ENCODE data around the gene ECE1.

ECE1 gene

DNA sequence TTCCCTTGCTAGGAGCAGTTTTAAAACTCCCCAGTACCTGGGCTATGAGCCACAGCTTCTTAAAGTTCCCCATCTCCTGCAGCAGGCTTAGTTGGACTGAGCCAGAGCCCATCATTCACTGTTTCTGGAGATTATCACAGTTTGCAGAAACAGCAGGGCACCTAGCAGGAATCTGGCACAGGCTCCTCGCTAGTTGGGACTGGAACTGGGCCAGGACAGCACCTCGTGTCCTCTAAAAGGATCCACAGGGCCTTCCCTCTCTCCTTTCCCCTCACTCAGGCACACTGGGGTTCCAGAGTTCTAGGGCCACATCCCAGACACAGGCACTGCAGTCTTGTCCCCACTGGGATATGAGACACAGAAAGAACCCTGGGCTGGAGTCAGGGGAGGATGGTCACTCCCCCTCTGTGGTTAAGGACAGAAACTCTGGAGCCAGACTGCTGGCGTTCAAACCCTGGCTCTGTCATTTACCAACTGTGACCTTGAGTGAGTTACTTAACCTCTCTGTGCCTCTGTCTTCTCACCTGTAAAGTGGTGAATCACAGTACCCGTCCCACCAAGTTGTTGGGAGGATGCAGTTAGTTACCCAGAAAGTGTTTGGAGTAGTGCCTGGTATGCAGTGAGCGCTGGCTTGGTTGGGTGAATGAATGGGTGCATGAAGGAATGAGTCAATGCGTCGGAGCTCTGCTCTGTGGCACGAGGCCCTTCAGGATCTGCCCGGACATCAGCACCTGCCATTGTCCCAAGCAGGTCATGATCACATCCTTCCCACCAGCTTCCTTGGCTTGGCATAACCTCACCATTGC, 18.8 kb upstream of the ECE1 start:
- TF ChIP-seq, protein P1, sequence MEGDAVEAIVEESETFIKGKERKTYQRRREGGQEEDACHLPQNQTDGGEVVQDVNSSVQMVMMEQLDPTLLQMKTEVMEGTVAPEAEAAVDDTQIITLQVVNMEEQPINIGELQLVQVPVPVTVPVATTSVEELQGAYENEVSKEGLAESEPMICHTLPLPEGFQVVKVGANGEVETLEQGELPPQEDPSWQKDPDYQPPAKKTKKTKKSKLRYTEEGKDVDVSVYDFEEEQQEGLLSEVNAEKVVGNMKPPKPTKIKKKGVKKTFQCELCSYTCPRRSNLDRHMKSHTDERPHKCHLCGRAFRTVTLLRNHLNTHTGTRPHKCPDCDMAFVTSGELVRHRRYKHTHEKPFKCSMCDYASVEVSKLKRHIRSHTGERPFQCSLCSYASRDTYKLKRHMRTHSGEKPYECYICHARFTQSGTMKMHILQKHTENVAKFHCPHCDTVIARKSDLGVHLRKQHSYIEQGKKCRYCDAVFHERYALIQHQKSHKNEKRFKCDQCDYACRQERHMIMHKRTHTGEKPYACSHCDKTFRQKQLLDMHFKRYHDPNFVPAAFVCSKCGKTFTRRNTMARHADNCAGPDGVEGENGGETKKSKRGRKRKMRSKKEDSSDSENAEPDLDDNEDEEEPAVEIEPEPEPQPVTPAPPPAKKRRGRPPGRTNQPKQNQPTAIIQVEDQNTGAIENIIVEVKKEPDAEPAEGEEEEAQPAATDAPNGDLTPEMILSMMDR (IDR thresholded peaks at IDR 0.05; ENCODE audit: borderline replicate concordance, extremely low read depth, low read length, poor library complexity, severe bottlenecking), result no peak
- no peak for TF ChIP-seq EZH2 (IDR thresholded peaks at IDR 0.05; ENCODE audit: borderline replicate concordance, low read depth, low read length, severe bottlenecking)
- H4K20me1 ChIP-seq (ENCODE audit: insufficient read depth, low read length), result peaks cover 57% of the 10 kb centered on the region
- DNase-seq, result no peak
- ATAC-seq (ENCODE audit: insufficient read depth, low read depth), result no peak
- H3K4me3 ChIP-seq (ENCODE audit: low read depth in 1 of 2, low read length in 2 of 2), result no peak overlapping the region
- H3K27me3 ChIP-seq (ENCODE audit: insufficient read depth, low read length, poor library complexity), result no peaks in the 10 kb centered on the region
- no peaks in the 10 kb centered on the region for H3K4me1 ChIP-seq (ENCODE audit: insufficient read depth, low read length)
- H3K79me2 ChIP-seq (ENCODE audit: insufficient read depth, low read length), result no peaks in the 10 kb centered on the region
- H3K36me3 ChIP-seq (ENCODE audit: insufficient read depth, low read length), result no peaks in the 10 kb centered on the region
- H3K27ac ChIP-seq (ENCODE audit: low read length), result no peak overlapping the region
- H3K9ac ChIP-seq (ENCODE audit: low read depth, low read length), result no peak overlapping the region
- H3K4me2 ChIP-seq (ENCODE audit: insufficient read depth, low read length), result no peak overlapping the region
- no peak overlapping the region for H2AFZ ChIP-seq (ENCODE audit: low read depth, low read length)
- H3K9me3 ChIP-seq (ENCODE audit: insufficient read depth, low read length, severe bottlenecking), result no peaks in the 10 kb centered on the region

DNA sequence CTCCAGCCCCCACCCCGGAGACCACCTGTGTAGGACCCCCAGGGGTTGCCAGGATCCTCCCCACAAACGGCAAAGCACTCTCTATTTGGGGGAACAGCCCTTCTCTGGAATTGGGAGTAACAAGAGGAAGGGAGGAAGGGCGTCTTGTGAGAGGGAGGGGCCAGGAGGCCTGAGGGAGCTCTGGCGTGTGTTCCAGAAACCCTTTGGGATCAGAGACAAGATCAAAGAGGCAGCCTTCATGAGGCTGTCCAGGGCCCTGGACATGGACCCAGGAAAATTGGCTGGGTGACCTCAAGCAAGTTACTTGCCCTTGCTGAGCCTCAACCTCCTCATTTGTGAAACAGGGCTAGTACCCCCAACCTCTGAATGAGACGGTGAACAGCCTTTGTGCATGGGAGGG, 18.1 kb upstream of the ECE1 start:
- TF ChIP-seq, protein P1 (IDR thresholded peaks at IDR 0.05; ENCODE audit: borderline replicate concordance, extremely low read depth, low read length, poor library complexity, severe bottlenecking), result no peak
- TF ChIP-seq EZH2 (IDR thresholded peaks at IDR 0.05; ENCODE audit: borderline replicate concordance, low read depth, low read length, severe bottlenecking), result no peak
- Histone ChIP-seq H3K9ac (ENCODE audit: low read depth, low read length) (no peak overlapping the region), H3K9me3 (ENCODE audit: insufficient read depth, low read length, severe bottlenecking) (no peaks in the 10 kb centered on the region), H3K27ac (ENCODE audit: low read length) (no peak overlapping the region), H2AFZ (ENCODE audit: low read depth, low read length) (no peak overlapping the region), H4K20me1 (ENCODE audit: insufficient read depth, low read length) (peaks cover 54% of the 10 kb centered on the region), H3K36me3 (ENCODE audit: insufficient read depth, low read length) (no peaks in the 10 kb centered on the region), H3K4me2 (ENCODE audit: insufficient read depth, low read length) (no peak overlapping the region), H3K4me3 (ENCODE audit: low read depth in 1 of 2, low read length in 2 of 2) (no peak overlapping the region), H3K79me2 (ENCODE audit: insufficient read depth, low read length) (no peaks in the 10 kb centered on the region), H3K4me1 (ENCODE audit: insufficient read depth, low read length) (no peaks in the 10 kb centered on the region), H3K27me3 (ENCODE audit: insufficient read depth, low read length, poor library complexity) (no peaks in the 10 kb centered on the region)
- DNase-seq (no peak), ATAC-seq (ENCODE audit: insufficient read depth, low read depth) (no peak)

DNA sequence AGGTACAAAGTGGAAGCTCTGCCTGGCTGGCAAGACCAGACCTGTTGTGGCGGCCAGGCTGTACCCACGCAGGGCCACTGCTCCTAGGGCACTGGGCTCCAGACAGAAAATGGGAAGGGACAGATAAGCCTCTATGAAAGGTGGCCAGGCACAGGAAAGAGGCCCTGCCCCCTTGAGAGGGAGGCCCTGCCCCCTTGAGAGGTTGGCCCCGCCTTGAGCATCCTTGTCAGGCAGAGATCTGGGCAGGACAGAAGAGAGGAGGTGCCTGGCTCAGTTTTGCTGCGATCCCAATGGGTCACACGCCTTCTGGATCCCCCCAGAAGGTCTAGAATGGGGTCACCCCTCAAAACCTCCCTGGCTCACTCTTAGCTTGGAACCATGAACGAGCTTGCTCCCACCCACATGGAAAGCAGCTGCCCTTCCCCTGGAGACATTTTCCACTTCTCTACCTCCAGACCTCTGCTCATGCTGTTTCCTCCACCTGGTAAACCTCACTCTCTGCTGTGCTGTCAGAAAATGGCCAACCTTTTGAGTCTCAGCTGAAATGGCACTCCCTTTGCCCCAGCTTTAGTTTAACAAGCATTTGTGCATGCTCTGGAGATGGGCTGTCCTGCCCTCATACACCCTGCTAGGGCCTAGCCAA, 17.5 kb upstream of the ECE1 start:
- Histone ChIP-seq H3K4me1 (ENCODE audit: insufficient read depth, low read length) (no peaks in the 10 kb centered on the region), H3K79me2 (ENCODE audit: insufficient read depth, low read length) (no peaks in the 10 kb centered on the region), H3K4me2 (ENCODE audit: insufficient read depth, low read length) (no peak overlapping the region), H4K20me1 (ENCODE audit: insufficient read depth, low read length) (peaks cover 54% of the 10 kb centered on the region), H3K27me3 (ENCODE audit: insufficient read depth, low read length, poor library complexity) (no peaks in the 10 kb centered on the region), H3K4me3 (ENCODE audit: low read depth in 1 of 2, low read length in 2 of 2) (no peak overlapping the region), H3K9ac (ENCODE audit: low read depth, low read length) (no peak overlapping the region), H3K9me3 (ENCODE audit: insufficient read depth, low read length, severe bottlenecking) (no peaks in the 10 kb centered on the region), H3K36me3 (ENCODE audit: insufficient read depth, low read length) (no peaks in the 10 kb centered on the region), H2AFZ (ENCODE audit: low read depth, low read length) (no peak overlapping the region), H3K27ac (ENCODE audit: low read length) (no peak overlapping the region)
- DNase-seq (peak; percentile 26), ATAC-seq (ENCODE audit: insufficient read depth, low read depth) (0 out of 3 replicates have a peak, but pooled peaks have one; percentile 50)
- TF ChIP-seq, protein P1 (IDR thresholded peaks at IDR 0.05; ENCODE audit: borderline replicate concordance, extremely low read depth, low read length, poor library complexity, severe bottlenecking), result no peak
- TF ChIP-seq EZH2 (IDR thresholded peaks at IDR 0.05; ENCODE audit: borderline replicate concordance, low read depth, low read length, severe bottlenecking), result no peak

Measured in DND-41 (cell line).